ENCODE data around the gene TEX264.
A peak's percentile ranks its signal among the peaks of the same experiment; 100 is the strongest.

The TEX264 gene, protein sequence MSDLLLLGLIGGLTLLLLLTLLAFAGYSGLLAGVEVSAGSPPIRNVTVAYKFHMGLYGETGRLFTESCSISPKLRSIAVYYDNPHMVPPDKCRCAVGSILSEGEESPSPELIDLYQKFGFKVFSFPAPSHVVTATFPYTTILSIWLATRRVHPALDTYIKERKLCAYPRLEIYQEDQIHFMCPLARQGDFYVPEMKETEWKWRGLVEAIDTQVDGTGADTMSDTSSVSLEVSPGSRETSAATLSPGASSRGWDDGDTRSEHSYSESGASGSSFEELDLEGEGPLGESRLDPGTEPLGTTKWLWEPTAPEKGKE

DNA sequence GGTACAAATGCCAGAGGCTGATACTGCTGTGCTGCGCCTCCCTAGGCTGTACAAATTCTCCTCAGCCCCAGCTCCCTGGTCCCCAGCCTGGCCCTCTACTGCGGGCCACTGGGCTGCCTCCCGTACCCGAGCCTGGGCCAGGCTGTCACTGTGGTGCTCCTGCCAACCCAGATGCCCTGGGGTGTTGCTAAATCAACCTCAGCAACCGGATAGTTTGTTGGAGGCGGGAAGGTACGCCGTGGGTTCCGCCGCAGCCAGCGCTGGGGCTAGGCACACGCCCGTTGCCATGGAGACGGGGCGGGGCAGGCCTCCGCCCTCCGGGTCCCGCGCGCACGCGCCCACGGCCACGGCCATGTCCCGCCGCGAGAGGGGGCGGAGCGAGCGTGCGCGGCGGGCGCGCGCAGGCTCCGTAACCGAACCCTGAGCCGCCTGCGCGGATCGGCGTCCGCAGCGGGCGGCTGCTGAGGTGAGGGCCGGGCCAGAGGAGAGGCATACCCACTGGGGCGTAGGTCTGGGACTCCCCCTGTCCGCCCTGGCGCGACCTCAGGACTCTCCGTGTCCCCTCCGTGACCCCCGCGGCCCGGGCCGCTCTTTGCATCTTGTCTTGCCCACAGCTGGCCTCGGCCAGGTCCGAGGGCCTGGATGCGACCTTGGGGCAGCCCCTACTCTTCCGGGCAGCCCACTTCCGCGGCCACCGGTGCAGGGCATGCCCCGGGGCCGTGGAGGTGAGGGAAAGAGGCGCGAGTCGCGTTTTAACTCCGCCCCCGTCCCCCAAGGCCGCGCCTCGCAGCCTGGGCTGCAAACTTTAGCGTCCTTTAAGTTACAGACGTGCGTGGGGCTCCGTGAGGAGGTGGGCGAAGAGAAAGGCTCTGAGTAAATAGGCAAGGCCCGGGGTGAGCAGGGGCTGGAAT lies at the start of gene TEX264:
TEX264 (plus strand) TSS at position 430 of the 911 bp plus-strand sequence. CDS start 3,053 bp downstream, outside the sequence.
- Histone ChIP-seq H3K9me3 (ENCODE audit: severe bottlenecking) (no peaks in the 10 kb centered on the region), H3K27ac (peak within 1 kb of the TSS; percentile 90), H3K4me3 (ENCODE audit: low read depth, low read length) (peak within 1 kb of the TSS; percentile 97), H3K27me3 (ENCODE audit: insufficient read depth, low read depth, severe bottlenecking) (no peaks in the 10 kb centered on the region), H3K36me3 (peaks cover 11% of the 10 kb centered on the region)
- no peak for TF ChIP-seq CTCF (IDR thresholded peaks at IDR 0.05; ENCODE audit: low read depth, low read length)
- peak; percentile 84 for DNase-seq

- no peak overlapping the region for H3K4me3 ChIP-seq (ENCODE audit: low read depth, low read length)
- no peaks in the 10 kb centered on the region for H3K27me3 ChIP-seq (ENCODE audit: insufficient read depth, low read depth, severe bottlenecking)
- no peak for DNase-seq
- H3K27ac ChIP-seq: no peak overlapping the region
- no peaks in the 10 kb centered on the region for H3K9me3 ChIP-seq (ENCODE audit: severe bottlenecking)
- no peak for TF ChIP-seq CTCF (IDR thresholded peaks at IDR 0.05; ENCODE audit: low read depth, low read length)
- peaks cover 3% of the 10 kb centered on the region; the same call in 1 of the 2 replicates for H3K36me3 ChIP-seq
Observed at GRCh38 chr3:51622413-51622812, 48.6 kb upstream of the TEX264 start.

GRCh38 chr3:51622868-51623267 lies 48.2 kb upstream of the TEX264 start:
- no peak for DNase-seq
- TF ChIP-seq CTCF (IDR thresholded peaks at IDR 0.05; ENCODE audit: low read depth, low read length): no peak
- Histone ChIP-seq H3K4me3 (ENCODE audit: low read depth, low read length) (no peak overlapping the region), H3K27ac (no peak overlapping the region), H3K9me3 (ENCODE audit: severe bottlenecking) (no peaks in the 10 kb centered on the region), H3K27me3 (ENCODE audit: insufficient read depth, low read depth, severe bottlenecking) (no peaks in the 10 kb centered on the region), H3K36me3 (peaks cover 7% of the 10 kb centered on the region; the same call in 1 of the 2 replicates)

DNA sequence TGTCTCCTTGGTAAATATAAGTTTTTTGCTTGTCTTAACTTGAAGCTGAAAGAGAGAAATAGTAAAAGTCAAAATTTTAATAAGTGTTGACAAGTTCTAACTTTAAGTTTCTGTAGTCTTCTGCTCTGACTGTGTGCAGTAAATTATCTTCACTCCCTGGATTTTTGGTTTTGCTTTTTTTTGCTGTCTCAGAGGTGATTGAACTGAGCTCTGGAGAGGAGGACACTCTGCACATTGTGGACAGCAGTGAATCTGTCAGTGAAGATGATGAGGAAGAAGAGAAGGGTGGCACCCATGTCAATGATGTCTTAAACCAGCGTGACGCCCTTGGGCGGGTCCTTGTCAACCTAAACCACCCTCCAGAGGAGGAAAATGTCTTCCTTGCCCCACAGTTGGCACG lies 40.5 kb upstream of the TEX264 start:
- DNase-seq: no peak
- no peaks in the 10 kb centered on the region for H3K27me3 ChIP-seq (ENCODE audit: insufficient read depth, low read depth, severe bottlenecking)
- no peaks in the 10 kb centered on the region for H3K9me3 ChIP-seq (ENCODE audit: severe bottlenecking)
- no peak overlapping the region for H3K4me3 ChIP-seq (ENCODE audit: low read depth, low read length)
- peaks cover 64% of the 10 kb centered on the region for H3K36me3 ChIP-seq
- no peak overlapping the region for H3K27ac ChIP-seq
- no peak for TF ChIP-seq CTCF (IDR thresholded peaks at IDR 0.05; ENCODE audit: low read depth, low read length)

DNA sequence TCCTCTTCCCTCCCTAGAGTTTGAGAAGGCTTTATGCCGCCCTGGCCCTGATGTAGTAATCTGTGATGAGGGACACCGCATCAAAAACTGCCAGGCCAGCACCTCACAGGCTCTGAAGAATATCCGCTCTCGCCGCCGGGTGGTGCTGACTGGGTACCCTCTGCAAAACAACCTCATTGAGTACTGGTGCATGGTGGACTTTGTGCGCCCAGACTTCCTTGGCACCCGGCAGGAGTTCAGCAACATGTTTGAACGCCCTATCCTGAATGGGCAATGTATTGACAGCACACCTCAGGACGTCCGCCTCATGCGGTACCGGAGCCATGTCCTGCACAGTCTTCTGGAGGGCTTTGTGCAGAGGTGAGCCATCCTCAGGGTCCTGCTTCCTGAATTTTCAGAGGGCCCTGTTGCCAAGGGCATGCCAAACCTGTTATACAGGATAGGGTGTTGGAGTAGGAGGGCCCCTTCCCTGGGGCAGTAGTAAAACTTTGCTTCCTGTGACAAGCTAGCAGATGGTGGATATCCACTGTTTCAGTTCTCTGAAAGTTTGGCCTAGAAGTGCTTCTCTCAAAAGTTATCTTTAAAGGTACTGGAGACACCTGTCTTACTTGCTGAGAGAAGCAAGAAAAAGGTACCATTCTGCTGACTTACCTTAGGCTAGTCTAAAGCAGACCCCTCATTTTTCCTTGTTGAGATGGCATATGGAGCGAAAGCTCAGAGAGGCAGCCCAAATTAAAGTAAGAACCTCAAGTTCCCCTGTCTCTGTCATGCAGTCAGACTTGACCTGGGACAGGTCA lies 33.7 kb upstream of the TEX264 start:
- DNase-seq: no peak
- no peak for TF ChIP-seq CTCF (IDR thresholded peaks at IDR 0.05; ENCODE audit: low read depth, low read length)
- peaks cover 81% of the 10 kb centered on the region for H3K36me3 ChIP-seq
- no peak overlapping the region for H3K4me3 ChIP-seq (ENCODE audit: low read depth, low read length)
- H3K27me3 ChIP-seq (ENCODE audit: insufficient read depth, low read depth, severe bottlenecking): no peaks in the 10 kb centered on the region
- H3K27ac ChIP-seq: no peak overlapping the region
- H3K9me3 ChIP-seq (ENCODE audit: severe bottlenecking): no peaks in the 10 kb centered on the region
